RPMI7951 (cell line): ENCODE data around the gene TSPAN32. TPM values are rescaled to one million over a fixed set of nuclear protein-coding genes. Genes with fewer than 3 reads are reported as not detected.

Experiments
- DNase-seq: peaks from one replicate; pipeline ENCODE4 v3.0.0-alpha.2; 2012; ENCODE audit warnings: low read depth
- total RNA-seq: library from RNA; depleted of rRNA; stranded (reverse); fragments of >200 nt; shearing (Covaris generic); gene quantifications from 2 replicates; pipeline ENCODE4 v1.2.3, GENCODE V29; 2014

TSPAN32 gene
- total RNA-seq, 1 experiment from 2014 or later = 0.72 TPM

DNA sequence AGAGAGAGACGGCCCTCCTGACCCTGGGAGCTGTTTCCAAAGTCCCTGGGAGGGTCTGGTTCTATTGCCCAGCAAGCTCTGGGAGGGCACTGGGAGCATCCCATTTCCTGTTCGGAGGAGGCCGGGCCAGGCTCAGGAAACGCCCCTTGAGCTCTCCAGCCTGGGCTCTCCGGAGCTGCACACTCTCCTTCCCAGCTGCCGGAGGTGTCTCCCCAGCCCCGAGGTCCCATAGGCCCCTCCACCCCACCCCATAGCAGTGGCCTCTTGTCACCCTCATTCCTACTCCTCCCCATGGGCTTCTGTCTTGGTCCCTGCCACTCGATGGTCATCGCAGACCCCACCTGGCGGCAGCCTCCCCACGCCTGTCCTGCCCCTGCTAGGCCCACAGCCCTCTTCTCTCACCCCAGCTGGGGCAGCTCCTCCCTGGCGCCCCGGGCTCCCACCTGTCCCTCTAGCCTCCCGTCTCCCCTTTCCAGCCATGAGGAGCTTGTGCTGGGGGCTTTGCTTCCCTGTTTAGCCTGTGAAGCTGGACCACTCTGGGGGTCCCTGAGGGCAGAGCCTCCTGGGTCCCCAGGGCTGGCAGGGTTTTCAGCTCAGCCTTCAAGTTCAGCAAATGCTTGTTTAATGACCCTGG, 2.8 kb downstream of the TSPAN32 start:
- no peak for DNase-seq

DNA sequence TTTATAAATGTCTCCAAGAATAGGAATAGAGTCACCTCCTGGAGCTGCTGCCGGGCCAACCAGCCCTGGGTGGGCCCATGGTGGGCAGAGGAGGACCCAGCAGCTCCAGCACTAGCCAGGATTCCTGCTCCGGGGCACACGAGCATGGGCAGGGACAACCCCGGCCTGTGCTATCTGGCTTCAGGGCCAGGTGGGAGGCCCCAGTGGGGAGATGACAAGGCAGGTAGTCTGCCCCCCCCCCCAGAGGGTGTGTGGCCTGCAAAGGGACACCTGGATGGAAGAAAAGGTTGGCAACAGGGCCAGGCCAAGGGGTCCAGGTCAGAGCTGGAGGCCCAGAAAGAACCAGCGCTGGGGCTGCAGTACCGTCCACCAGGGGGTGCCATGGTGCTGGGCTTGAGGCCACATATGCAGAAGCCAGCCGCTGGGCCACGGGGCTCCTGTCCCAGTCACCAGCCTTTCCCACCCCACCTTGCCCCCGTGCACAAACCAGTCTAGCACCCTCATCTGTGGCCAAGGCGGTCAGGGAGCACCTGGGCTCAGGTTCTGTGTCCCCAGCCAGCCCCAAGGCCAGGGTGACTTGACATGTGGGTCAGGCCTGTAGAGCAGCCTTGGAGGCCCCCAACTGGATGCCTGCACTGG, 3.4 kb downstream of the TSPAN32 start:
- DNase-seq = peak; percentile 58

DNA sequence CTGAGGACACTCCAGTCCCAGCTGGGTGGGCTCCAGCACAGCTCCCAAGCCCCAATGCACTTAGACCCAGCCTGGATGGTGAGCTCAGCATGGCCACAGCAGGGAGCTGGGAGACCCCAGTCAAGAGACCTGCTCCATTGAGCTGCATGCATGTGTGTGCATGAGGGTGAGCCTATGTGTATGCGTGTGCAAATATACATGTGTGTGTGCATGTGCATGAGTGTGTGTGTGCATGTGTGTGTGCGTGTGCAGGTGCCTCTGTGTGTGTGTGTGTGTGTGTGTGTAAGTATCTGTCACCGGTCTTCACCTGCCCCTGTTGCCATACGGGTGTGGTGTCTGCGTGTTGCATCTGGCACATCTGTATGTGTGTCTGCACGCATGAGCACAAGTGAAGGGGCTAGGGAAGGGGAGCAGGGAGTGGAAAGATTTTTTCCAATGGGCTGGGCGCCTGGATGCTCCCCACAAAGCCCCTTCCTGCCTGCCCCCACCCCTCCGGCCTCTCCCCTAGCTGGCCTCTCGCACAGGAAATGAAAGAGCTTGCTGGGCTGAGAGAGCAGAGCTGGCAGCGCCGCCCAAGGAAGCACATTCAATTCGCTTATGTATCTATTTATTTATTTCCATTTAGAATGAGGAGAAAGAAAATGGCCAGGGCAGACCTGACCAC, 4.1 kb downstream of the TSPAN32 start:
- DNase-seq = peak; percentile 51

DNA sequence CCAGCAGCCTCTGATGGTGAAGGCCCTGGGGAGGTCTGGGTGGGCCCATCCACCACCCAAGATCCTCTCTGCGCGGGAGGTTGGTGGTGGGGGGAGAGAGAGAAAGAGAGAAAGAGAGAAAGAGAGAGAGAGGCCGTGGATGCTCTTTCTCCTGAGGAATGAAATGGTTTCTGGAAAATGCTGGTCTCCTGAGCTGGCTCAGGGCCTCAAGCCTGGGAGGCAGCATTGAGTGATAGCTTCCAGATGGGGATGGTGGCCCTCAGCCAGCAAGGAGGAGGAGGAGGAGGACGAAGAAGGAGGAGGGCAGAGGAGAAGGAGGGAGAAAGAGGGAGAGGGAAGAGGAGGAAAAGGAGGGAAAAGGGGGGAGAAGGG, 4.6 kb downstream of the TSPAN32 start:
- DNase-seq = peak; percentile 87

DNA sequence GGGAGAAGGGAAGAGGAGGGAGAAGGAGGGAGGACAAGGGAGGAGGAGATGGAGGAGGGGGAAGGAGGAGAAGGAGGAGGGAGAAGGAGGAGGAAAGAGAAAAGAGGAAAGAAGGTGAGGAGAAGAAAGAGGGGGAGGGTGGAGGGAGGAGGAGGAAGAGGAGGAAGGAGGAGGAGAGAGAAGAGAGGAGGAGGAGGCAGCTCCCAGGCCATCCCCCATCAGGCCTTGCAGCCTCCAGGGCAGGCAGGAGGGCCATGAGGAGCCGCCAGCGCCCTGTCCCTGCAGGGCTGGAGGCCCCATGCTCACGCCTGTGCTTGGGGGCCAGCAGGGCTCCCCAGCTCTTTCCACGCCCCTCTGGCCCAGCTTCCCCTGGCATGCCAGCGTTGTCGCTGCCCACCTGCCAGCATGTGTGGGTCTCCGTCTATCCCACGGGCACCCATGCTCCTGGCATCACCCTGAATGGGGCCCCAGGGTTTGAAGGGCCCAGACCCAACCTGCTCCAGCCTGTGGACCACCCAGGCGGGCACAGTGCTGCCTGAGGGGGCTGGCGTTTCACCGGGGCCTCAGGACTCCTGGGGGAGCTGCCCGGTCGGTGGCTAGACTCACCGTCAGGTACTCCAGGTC, 5.2 kb downstream of the TSPAN32 start:
- peak; percentile 66 for DNase-seq

DNA sequence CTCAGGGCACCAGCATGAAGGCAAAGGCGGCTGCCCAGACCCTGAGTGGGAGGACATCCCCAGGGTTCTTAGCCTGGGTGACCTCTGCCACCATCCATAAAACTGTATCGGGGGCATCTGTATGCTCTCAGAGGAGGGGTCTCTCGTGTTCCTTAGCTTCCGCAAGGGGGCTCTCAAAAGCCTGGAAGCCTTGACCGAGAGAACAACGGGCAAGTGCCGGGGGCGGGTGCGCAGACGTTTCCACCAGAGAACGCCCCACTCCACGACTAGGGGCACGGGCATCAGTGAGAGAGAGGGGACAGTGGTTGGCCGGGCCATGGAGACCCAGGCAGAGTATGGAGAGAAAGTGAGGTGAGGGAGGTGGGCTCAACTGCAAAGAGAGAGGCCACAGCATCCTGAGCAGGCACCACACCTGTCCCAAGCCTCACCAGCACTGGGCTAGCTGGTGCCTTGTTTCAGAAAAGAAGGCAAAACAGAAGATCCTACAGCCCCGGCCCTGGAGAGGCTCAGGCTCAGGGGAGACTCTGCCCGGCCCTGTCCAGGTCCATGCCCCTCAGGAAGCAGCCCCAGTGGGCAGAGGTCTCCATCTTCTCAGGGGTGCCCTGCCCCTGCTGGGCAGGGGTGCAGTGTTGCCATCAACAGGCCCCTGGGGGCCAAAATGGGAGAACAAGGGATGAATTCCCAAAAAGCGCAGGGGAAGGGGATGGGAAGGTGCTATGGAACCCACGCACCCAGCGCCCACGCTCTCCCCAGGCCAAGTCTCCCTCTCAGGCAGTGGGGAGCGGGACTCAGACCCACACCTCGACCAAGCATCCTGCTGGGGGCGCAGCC, 5.9 kb downstream of the TSPAN32 start:
- DNase-seq = no peak

DNA sequence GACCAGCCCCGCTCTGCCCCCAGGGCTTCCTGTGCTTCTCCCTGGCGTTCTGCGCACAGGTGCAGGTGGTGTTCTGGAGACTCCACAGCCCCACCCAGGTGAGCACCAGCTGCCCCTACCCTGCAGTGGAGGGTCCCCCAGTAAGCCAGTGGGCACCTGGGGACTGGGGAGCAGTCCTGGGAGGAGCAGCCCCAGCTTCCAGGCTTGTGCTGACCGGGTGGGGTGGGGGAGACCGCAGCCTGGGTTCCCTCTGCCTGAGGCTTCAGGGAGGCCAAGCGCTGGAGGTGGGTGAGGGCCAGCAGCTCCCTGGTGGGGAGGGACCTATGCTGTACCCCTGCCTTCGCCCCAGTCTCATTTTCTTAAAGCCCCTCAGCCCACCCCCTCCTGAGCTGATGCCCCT, 6.9 kb downstream of the TSPAN32 start:
- no peak for DNase-seq

DNA sequence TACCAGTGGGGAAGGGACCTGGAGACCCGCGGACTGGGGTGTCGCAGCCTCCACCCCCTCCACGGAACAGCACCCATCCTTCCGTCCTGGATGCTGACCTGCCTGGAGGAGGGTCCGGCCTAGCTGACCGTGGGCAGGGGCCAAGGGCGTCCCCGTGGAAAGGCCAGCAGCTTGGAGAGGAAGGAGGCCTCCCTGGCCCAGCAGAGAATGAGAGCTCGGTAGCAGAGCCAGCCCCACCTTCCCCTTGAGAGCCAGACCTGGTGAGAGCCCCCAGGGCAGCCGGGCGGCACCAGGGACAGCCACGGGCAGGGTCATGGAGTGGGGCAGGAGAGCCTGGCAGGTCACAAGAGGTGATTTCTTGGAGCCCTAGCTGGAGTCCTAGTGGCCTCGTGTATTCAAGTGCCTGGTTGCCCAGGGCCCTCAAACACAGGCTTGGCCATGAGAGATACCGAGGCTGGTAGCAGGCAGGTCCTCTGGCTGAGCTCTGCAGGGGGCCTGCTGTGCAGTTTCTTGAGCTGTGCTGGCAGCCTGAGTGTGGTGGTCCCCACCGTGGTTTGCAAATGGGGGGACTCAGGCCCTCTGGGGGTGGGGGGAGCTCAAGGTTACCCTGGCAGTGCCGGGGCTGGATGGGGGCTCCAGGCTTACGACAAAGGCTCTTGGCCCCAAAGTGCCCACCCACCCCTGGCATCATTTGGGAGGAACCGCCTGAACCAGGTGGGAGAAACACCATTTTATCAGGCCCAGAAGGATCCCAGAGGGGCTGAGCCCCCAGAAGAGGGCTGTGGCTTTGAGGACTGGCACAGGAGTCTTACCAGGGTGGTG, 7.6 kb downstream of the TSPAN32 start:
- no peak for DNase-seq

DNA sequence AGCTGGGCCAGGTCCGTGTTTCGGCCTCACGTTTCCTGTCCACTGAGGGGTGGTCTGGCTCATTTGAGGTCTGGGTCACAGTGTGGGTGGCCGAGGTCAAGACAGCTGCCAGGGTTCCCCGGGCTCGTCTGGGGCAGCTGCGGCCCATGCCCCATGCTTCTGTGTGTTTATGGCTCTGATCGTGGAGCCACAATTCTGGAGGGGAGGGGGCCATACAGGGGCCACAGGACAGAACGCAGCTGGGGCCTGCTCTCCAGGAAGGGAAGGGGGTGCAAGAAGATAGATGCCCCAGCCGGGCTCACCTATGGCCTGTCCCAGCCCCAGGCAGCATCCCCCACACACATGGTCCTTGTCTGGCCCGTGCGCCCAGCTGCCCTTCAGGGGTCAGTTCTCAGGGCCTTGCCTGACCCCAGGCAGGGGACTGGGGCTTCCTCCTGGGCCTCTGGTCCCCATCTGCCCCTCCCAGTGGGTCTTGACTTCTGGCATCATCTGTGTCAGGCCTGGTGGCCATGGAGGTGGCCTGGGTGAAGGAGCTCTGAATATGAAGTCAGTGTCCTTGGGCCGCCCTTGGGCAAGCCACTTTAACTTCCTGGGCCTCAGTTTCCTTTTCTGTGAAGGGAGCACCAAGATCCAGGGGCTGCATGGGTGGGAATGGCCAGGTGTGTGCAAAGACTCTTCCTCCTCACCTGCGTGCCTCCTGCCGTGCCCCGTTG, 8.4 kb downstream of the TSPAN32 start:
- no peak for DNase-seq

DNA sequence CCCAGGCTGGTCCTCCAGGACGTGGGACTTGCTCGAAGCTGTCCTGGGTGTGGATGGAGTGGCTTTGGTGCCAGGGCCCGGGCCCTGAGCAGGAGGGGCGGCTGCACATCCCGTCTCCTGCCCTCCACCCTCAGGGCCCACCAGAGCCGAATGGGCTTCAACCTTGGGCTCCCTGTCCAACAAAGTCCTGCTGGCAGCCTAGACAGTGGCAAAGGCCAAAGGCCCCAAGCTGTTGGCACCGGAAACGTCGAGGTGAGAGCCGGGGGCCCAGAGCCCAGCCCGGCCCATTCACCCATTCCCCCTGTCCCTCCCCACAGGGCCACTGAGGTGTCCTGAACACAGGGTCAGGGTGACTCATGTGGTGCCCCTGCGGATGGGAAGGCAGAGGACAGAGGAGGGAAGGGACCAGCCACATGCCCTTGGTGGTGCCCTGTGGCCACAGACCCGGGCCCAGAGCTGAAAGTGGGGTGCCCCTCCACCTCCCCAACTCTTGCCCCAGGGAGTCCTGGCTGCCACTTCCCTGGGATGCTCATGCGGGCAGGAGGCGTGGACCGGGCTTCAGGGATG, 9.1 kb downstream of the TSPAN32 start:
- DNase-seq = peak; percentile 29

DNA sequence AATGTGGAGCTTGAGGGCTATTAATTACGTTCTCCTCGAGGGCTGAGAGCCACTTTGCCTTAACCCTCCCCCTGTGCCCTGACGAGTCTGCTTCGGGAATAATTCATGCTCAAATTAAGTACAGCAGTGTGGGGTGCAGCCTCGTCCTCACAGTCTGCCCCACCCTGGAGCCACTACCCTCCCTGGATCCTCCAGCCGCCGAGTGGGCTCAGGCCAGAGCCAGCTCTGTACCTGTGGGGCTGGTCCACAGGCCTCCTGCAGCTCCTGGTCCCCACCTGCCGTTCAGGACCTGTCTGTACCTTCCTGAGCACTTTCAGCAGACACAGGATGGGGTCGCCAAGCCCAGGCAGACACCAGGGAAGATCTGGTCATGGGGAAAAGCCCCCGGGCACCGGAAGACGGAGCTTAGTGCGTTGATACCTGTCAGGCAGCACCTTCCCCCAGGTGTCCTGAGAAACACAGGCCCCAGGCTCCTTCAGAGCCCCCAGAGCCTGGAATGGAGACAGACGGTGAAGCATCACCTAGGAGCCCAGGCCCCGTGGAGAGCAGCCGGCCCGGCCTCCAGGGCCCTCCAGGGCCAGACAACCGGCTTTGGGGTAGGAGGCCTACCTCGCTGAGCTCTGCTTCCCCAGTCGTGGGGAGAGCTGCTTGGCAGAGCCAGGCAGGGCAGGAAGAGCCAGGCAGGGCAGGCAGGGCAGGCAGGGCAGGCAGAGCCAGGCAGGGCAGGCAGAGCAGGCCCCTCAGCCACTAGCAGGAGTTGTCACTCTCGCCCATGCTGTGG, 9.7 kb downstream of the TSPAN32 start:
- peak; percentile 23 for DNase-seq

DNA sequence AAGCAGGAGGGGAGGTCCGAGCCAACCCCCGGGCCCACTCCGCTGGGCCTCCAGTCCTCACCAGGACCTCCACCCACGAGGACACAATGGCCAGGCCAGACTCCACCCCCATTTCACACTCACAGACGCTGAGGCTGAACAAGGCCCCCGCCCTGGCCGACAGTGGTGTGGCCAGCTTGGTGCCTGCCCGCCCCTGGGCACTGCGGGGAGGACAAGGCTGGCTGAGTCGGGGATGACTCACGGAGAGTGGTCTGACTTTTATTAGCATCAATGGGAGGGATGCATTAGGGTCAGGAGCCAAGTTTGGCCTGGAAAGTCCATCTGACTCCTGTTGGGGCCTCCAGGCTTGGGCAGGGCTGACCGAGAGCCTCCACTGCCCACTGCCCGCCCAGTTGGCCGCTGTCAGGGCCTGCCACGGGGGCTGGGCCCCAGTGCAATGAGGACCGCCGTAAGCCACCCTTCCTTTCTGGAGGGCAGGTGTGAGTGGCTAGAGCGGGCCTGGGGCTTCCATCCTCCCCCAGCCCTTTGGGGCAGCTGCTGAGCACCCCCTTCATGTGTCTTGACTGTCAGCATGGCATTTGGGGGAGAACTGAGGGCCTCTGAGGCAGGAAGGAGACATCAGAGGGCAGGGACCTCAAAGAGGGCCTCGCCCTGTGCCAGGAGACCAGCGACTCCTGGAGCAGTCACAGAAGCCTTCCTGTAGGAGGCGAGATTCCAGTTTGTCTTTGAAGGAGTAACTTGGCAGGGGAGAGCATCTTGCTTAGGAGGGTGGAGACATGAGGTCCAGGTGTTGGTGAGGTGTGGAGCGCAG, 10.6 kb downstream of the TSPAN32 start:
- peak; percentile 96 for DNase-seq

DNA sequence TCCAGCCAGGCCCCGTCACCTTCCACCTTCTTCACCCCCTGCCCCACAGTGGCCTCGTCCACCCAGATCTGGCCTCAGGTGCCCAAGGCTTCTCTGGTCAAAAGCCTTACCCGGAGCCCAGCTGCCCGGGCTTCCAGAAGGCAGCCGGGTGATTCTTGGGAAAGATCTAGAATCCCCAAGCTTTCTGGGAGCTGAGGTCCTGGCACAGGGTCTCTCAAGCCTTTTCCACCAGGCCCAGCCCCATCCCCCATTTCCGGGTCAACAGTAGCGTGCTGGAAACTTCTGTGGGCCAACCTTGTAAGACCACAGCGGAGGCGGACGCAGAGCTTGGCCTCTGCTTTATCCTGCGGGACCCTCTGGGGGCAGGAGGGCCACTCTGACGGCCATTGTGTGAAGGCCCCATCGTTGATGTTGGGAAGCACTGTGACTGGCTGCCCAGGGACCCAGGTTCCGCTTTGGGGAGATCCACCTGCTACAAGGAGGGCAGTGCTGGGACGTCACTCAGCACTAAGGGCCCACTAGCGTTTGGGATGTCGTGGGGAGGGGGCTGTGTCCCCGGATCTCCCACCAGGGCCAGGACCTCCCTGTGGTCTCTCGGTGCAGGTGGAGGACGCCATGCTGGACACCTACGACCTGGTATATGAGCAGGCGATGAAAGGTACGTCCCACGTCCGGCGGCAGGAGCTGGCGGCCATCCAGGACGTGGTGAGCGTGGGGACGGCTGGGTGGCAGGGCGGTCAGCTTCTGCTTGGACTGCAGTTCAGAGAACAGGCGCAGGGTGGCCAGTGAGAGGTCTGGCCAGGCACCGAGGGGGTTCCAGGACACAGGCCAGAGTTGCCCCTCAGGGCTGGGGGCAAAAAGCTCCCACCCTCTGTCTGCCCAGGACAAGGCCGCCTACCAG, 11.5 kb downstream of the TSPAN32 start:
- no peak for DNase-seq

DNA sequence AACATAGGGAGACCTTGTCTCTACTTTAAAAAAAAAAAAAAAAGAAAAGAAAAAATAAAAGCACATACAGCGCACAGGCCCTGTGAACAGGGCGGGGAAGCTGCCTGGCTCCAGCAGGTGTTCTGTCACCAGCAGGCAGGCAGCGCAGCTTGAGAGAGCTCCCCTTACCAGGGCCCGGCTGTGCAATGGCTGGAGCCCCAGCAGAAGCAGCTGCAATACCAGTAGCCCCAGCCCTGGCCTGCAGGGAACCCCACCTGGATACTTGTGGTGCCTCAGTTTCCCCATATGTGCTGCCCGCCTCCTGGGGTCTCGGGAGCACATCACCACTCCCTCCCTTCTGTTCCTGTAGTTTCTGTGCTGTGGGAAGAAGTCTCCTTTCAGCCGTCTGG, 12.3 kb downstream of the TSPAN32 start:
- DNase-seq = no peak

DNA sequence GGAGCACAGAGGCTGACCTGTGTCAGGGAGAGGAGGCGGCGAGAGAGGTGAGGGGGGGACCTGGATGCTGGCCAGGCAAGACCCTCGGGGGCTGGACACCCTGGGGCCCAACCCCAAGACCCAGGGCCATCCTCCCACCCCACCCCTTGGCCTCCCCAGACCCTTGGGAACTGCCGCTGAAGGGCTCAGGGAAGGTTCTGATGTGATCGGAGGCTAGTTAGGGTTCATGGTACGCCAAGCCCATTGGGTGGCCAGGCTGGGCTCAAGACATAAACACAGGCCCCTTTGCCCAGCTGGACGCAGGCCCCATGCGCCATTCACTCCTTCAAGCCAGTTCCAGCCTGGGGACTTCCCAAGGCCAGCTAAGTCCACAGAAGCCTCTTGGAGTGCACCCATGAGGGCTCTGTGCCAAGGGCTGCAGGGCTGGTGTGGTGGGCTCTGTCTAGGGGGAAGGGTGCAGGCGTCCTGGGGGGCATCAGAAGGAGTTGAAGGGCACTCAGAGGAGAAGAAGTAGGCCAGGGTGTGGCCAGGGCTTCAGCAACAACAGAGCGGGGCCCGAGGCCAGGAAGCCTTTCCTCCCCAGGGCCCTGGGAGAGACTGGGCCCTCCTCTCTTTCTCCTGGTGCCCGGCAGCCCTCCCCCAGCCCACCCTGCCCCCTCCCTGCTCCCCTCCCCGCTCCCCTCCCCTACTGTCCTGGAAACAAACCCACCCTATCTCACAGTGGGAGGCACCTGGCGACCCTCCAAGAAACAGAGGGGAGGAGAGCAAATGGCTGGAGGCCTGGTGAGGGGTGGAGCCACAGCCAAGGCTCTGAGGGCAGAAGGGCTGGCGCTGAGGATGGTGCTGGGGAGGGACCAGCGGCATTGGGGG, 12.9 kb downstream of the TSPAN32 start:
- DNase-seq = peak; percentile 84
